Choroid plexus epithelial cell (primary cell): ENCODE results near the gene EMC8.
A peak's percentile ranks its signal among the peaks of the same experiment; 100 is the strongest.

Source experiments
- DNase-seq: peaks from one replicate; pipeline ENCODE4 v3.0.0-alpha.2; 2010; ENCODE audit warnings: low read depth
- H3K4me3 ChIP-seq: 2 replicates; pipeline ENCODE4 v1.5.1; 2011; ENCODE audit warnings: low read depth, mild to moderate bottlenecking, control low read depth, low read length, moderate library complexity
- TF ChIP-seq, protein P1 (sequence below): conservative IDR thresholded peaks from 2 replicates; pipeline ENCODE4 v1.5.1; 2011; ENCODE audit warnings: low read depth, mild to moderate bottlenecking, control low read depth, inconsistent platforms, low read length, moderate library complexity

EMC8 gene

DNA sequence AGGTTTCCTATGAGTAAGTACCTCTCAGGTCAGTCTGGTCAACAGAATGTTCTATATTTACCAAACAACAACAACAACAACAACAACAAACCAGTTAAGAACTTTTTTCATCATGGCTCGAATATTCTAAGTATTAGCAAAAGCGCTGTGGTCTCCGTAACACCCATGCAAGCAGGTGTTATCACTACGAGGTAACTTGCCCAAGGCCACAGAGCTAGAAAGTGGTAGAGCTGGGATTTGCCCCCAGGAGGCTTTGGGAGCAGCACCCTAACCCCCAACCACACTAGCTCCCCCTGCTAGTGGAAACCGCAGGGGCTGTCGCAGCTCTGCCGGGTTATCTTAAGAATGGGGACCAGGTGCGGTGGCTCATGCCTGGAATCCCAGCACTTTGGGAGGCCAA lies 24.5 kb downstream of the EMC8 start:
- DNase-seq, result no peak
- no peak overlapping the region for H3K4me3 ChIP-seq
- TF ChIP-seq, protein P1, sequence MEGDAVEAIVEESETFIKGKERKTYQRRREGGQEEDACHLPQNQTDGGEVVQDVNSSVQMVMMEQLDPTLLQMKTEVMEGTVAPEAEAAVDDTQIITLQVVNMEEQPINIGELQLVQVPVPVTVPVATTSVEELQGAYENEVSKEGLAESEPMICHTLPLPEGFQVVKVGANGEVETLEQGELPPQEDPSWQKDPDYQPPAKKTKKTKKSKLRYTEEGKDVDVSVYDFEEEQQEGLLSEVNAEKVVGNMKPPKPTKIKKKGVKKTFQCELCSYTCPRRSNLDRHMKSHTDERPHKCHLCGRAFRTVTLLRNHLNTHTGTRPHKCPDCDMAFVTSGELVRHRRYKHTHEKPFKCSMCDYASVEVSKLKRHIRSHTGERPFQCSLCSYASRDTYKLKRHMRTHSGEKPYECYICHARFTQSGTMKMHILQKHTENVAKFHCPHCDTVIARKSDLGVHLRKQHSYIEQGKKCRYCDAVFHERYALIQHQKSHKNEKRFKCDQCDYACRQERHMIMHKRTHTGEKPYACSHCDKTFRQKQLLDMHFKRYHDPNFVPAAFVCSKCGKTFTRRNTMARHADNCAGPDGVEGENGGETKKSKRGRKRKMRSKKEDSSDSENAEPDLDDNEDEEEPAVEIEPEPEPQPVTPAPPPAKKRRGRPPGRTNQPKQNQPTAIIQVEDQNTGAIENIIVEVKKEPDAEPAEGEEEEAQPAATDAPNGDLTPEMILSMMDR, result no peak

DNA sequence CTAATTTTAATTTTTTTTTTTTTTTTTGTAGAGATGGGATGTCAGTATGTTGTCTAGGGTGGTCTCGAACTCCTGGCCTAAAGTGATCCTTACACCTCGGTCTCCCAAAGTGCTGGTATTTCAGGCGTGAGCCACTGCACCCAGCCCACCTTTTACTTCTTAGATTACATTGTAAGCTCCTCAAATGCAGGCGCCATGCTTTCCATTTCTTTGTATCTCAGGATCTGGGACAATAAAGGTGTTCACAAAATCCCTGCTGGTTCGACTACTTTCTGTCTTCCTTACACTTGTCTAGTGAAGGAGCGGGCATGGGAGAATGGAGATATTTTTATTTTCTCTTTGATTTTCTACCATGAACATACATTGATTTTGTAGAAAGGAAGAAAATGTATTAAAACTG lies 25.2 kb downstream of the EMC8 start:
- no peak overlapping the region for H3K4me3 ChIP-seq
- no peak for DNase-seq
- TF ChIP-seq, protein P1, result no peak

DNA sequence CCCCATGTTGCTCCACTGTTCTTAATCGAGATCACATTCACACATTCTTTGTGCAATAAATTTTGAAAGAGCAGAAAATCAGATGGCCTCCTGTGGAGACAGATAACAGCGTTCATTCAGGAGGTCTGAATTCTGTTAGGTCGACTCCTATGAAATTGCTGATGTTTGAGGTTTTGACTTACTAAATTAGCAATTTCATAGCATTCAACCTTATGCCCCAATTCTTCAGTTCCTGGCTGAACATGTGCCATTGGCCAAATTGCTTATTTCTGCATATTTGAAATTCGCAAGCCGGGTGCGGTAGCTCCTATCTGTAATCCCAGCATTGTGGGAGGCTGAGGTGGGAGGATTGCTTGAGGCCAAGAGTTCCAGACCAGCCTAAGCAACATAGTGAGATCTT lies 26.3 kb downstream of the EMC8 start:
- DNase-seq, result no peak
- no peak overlapping the region for H3K4me3 ChIP-seq
- TF ChIP-seq, protein P1, result no peak

DNA sequence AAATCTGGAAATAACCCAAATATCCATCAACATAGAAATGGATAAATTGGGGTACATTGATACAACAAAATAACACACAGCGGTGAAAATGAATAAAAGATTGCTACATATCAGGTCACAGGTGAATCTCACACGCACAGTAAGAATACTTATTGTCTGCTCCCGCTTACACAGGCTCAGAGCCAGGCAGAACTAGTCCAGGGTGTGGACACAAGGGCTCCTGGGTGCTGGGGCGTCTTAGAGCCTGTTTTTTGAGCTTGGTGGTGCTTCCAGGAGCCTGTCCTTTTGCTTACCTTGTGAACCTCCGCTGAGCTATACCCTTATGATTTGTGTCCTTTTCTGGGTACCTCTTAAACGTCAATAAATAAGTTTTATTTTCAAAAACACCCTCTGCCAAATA lies 28.6 kb downstream of the EMC8 start:
- TF ChIP-seq, protein P1, result no peak
- H3K4me3 ChIP-seq, result no peak overlapping the region
- no peak for DNase-seq

DNA sequence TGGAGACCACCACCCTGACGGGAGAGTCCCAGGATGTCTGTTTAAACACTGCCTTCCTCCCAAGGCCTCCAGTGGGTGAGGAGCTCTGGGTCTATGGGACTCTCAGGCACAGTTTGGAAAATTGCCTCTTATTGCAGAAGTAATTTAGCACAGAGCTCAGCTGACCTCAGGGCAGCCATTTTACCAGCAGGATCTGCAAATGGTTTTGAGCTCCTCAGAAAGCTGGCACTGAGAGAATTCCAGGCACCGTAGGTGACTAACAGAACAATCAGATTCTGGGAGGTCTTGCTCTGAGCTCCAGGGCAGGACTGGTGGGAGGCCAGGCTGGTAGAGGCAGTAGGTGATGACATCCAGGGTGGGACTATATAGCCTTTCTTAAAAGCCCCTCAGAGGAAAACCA lies 31.1 kb downstream of the EMC8 start:
- DNase-seq, result no peak
- H3K4me3 ChIP-seq, result no peak overlapping the region
- TF ChIP-seq, protein P1, result no peak

DNA sequence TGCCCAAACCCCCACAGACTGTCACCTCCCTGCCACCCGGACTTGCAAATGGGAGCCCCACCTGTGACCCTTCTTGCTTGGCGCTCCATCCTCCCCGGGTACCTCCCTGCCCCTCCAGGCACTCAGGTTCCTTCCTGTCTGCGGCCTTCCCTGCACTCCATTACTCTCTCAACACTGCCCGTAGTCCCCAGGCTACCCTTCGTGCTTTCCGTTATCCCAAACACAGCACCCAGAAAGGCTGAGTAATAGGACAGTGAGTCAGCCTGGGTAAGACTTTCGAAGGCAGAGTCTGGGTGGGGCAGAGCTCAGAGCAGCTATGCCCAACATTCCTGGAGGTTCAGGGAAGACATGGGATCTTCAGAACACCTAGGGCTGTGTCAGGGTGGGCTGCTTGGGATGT lies 31.8 kb downstream of the EMC8 start:
- no peak overlapping the region for H3K4me3 ChIP-seq
- DNase-seq, result peak; percentile 80

DNA sequence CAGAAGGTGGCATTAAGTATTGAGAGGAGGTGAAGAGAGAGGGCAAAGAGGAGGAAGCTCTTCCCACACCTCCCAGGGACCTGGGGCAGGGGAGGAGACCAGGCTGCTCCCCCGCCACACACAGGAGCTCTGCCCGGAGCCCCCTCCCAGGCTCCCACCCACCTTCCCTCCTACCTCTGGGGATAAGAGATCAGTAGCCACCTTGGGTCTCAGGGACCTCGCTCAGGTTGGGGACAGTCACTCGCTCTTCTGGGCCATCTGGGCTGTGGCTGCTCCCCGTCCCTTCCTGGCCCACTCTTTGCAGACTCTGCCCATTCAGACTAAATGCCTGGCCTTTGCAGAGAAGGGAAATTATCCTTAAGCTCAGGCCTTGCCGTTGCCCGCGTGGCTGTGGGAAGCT lies 33.6 kb downstream of the EMC8 start:
- TF ChIP-seq, protein P1, result no peak
- no peak overlapping the region for H3K4me3 ChIP-seq
- no peak for DNase-seq

More for the DNA sequence above, 31.8 kb downstream of the EMC8 start:
- TF ChIP-seq, protein P1, result no peak
